Measurements from ENCODE around the gene KMO. TPM values are rescaled to one million over a fixed set of nuclear protein-coding genes. Genes with fewer than 3 reads are reported as not detected.

The KMO gene
- polyA plus RNA-seq, 12 donors, result 0.15 to 0.61 (median 0.28) TPM; not detected in 2

Other genes with a start within 250 kb of the KMO start
- gene RGS7, start 175.2 kb upstream of the KMO start, polyA plus RNA-seq (ENCODE audit: insufficient read length in 12 of 12), result under 1 TPM in 3 of 12 donors, not detected in 9; 0.07 to 0.14 (median 0.09) TPM
- gene FH, start 12.6 kb upstream of the KMO start, polyA plus RNA-seq (ENCODE audit: insufficient read length in 12 of 12), result 10 to 100 TPM in 11 of 12 donors, not detected in 1; 47.5 to 89.4 (median 73.6) TPM
- gene CHML, start 108.0 kb downstream of the KMO start, polyA plus RNA-seq (ENCODE audit: insufficient read length in 12 of 12), result 10 to 100 TPM in 11 of 12 donors, not detected in 1; 10.4 to 18.5 (median 15.1) TPM
- gene OPN3, start 108.0 kb downstream of the KMO start, polyA plus RNA-seq (ENCODE audit: insufficient read length in 12 of 12), result 10 to 100 TPM in 11 of 12 donors, not detected in 1; 14.2 to 27.4 (median 23.1) TPM
- under 1 TPM in 8 of 12 donors, not detected in 4; 0.16 to 0.40 (median 0.31) TPM for gene WDR64, start 119.9 kb downstream of the KMO start, polyA plus RNA-seq (ENCODE audit: insufficient read length in 12 of 12)

Measured in muscle of arm (tissue), 12 donors.